ENCODE measurements around the gene CCND2.

GRCh38 chr12:4257442-4257841 is 16.1 kb upstream of the CCND2 start:
- TF ChIP-seq, protein P1, sequence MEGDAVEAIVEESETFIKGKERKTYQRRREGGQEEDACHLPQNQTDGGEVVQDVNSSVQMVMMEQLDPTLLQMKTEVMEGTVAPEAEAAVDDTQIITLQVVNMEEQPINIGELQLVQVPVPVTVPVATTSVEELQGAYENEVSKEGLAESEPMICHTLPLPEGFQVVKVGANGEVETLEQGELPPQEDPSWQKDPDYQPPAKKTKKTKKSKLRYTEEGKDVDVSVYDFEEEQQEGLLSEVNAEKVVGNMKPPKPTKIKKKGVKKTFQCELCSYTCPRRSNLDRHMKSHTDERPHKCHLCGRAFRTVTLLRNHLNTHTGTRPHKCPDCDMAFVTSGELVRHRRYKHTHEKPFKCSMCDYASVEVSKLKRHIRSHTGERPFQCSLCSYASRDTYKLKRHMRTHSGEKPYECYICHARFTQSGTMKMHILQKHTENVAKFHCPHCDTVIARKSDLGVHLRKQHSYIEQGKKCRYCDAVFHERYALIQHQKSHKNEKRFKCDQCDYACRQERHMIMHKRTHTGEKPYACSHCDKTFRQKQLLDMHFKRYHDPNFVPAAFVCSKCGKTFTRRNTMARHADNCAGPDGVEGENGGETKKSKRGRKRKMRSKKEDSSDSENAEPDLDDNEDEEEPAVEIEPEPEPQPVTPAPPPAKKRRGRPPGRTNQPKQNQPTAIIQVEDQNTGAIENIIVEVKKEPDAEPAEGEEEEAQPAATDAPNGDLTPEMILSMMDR (IDR thresholded peaks at IDR 0.05; ENCODE audit: poor library complexity, severe bottlenecking), result no peak
- TF ChIP-seq REST (IDR thresholded peaks at IDR 0.05; ENCODE audit: borderline replicate concordance) (no peak), POLR2AphosphoS5 (IDR thresholded peaks at IDR 0.05) (no peak), EZH2 (IDR thresholded peaks at IDR 0.05; ENCODE audit: borderline replicate concordance, insufficient read depth, low read length, poor library complexity, severe bottlenecking) (no peak), TAF1 (IDR thresholded peaks at IDR 0.05; ENCODE audit: low read depth) (no peak), EP300 (conservative IDR thresholded peaks at IDR 0.05; ENCODE audit: poor library complexity, severe bottlenecking) (no peak), RAD21 (conservative IDR thresholded peaks at IDR 0.05) (no peak), MXI1 (conservative IDR thresholded peaks at IDR 0.05; ENCODE audit: poor library complexity, severe bottlenecking) (no peak)

Measured in neural cell (in vitro differentiated cells).